GM18867 (cell line): Measurements from ENCODE around the gene ZFP36.

Experiments
- ATAC-seq: cut with Tn5 transposase; IDR thresholded peaks from one replicate; pipeline ENCODE4 v1.9.1; 2021; ENCODE audit warnings: mild to moderate bottlenecking, moderate library complexity; ENCODE audit not compliant: unreplicated experiment

ZFP36 gene

DNA sequence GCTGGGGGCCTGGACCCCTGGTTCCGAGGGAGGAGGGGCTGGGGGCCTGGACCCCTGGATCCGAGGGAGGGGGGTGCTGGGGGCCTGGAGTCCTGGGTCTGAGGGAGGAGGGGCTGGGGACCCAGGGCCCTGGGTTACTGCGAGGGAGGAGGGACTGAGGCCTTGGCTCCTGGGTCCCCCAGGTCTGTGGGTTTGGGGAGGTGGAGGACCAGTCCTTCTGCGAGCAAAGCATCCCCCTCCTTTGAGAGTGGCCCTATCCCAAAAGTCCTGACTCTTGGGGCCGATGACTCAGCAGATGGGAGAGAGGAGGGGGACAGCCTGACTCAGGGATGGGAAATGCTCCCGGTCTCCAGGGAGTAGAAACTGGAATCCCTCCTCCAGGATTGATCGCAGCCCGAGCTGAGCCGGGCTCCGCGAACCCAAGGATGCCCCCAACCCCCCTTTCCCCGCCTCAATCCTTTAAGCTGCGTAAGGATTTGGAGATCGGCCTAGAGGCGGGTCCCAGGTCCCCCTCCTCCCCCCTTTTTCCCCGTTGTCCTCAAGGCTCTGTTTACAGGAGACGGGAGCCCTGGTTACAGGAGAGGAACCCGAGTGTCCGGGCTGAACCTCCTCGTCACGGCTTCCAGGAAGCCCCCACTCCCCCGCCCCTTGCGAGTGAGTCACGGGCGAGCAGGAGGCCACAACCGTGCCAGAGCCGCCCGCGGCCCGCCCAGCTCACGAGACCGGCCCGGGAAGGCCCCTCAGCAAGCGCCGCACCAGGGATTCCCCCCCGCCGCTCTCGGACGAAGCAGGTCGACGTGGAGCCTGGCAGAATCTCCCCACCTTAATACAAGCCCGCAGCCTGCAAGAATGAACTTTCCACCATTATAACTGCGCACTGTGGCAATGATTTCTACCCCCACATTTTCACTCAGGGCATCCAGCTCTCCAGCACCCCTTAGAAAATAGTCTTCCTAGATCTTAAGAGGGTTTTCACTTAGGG is 3.0 kb upstream of the ZFP36 start:
- ATAC-seq: peak; percentile 25

DNA sequence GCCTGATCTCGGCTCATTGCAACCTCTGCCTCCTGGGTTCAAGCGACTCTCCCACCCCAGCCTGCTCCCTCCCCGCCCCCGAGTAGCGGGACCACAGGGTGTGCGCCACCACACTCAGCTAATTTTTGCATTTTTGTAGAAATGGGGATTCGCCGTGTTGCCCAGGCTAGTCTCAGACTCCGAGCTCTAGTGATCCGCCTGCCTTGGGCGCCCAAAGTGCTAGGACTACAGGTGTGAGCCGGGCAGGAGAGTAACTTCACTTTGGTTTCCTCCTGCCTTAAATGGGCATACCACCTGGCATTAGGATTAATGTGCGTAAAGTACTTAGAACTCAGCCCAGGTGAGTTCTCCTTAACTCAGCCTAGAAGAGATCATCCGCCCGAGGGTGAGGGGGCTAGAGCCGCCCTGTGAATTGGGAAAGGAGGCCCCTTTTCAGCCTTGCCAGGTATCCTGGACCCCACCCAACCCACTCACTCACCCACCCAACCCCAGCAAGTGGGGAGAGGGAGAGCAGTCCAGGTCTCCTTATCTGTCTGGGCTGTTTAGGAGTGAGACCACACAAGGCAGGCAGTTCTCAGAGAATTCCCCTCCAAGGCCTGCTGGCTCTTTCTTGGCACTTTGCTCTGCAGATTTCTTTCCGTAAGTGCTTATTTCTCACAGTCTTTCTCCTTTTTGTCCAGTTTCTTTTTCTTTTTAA is 1.2 kb upstream of the ZFP36 start:
- ATAC-seq: no peak

DNA sequence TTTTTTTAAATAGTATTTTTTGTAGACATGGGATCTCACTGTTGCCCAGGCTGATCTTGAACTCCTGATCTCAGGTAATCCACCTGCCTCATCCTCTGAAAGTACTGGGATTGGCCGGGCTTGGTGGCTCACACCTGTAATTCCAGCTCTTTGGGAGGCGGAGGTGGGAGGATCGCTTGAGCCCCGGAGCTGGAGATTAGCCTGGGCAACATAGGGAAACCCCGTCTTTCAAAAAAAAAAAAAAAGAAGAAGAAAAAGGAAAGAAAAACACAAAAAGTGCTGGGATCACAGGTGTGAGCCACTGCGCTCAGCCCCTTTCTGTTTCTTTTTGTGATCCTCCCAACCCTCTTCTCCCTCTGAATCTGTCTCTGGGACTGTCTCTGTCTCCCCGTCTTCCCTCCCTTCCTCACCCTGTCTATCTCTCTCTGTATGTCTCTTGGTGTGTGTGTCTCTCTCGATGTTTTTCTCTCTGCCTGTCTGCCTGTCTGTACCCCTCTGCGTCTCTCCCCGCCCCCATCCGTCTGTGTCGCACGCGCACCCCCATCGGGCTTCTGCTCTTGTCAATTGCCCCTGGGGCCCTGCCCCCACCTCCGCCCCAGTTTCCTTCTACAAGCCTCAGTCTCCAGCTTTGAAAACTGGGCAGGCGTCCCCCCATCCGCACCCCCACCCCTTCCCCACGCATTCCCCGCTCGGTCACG is 540 bp upstream of the ZFP36 start:
- ATAC-seq: no peak

DNA sequence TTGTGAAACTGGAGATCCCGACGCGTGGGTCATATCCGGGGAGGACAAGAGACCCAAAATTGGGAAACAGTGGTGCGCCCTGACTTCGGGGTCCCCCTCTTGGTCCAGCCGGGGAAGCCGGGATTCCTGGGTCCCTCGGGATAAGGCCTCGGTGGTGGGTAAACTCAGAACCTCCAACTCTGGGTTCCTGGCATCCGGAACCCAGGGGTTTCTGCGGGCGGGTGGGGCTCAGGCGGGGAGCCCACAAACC is 688 bp downstream of the ZFP36 start:
- ATAC-seq: no peak

DNA sequence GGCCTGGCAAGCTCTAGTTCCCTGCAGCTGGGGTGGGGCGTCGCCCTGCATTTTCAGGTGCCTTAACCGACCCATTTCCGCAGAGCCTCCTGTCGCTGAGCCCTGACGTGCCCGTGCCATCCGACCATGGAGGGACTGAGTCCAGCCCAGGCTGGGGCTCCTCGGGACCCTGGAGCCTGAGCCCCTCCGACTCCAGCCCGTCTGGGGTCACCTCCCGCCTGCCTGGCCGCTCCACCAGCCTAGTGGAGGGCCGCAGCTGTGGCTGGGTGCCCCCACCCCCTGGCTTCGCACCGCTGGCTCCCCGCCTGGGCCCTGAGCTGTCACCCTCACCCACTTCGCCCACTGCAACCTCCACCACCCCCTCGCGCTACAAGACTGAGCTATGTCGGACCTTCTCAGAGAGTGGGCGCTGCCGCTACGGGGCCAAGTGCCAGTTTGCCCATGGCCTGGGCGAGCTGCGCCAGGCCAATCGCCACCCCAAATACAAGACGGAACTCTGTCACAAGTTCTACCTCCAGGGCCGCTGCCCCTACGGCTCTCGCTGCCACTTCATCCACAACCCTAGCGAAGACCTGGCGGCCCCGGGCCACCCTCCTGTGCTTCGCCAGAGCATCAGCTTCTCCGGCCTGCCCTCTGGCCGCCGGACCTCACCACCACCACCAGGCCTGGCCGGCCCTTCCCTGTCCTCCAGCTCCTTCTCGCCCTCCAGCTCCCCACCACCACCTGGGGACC is 1.2 kb downstream of the ZFP36 start:
- no peak for ATAC-seq

DNA sequence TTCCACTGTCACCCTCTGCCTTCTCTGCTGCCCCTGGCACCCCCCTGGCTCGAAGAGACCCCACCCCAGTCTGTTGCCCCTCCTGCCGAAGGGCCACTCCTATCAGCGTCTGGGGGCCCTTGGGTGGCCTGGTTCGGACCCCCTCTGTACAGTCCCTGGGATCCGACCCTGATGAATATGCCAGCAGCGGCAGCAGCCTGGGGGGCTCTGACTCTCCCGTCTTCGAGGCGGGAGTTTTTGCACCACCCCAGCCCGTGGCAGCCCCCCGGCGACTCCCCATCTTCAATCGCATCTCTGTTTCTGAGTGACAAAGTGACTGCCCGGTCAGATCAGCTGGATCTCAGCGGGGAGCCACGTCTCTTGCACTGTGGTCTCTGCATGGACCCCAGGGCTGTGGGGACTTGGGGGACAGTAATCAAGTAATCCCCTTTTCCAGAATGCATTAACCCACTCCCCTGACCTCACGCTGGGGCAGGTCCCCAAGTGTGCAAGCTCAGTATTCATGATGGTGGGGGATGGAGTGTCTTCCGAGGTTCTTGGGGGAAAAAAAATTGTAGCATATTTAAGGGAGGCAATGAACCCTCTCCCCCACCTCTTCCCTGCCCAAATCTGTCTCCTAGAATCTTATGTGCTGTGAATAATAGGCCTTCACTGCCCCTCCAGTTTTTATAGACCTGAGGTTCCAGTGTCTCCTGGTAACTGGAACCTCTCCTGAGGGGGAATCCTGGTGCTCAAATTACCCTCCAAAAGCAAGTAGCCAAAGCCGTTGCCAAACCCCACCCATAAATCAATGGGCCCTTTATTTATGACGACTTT is 2.0 kb downstream of the ZFP36 start:
- ATAC-seq: no peak

DNA sequence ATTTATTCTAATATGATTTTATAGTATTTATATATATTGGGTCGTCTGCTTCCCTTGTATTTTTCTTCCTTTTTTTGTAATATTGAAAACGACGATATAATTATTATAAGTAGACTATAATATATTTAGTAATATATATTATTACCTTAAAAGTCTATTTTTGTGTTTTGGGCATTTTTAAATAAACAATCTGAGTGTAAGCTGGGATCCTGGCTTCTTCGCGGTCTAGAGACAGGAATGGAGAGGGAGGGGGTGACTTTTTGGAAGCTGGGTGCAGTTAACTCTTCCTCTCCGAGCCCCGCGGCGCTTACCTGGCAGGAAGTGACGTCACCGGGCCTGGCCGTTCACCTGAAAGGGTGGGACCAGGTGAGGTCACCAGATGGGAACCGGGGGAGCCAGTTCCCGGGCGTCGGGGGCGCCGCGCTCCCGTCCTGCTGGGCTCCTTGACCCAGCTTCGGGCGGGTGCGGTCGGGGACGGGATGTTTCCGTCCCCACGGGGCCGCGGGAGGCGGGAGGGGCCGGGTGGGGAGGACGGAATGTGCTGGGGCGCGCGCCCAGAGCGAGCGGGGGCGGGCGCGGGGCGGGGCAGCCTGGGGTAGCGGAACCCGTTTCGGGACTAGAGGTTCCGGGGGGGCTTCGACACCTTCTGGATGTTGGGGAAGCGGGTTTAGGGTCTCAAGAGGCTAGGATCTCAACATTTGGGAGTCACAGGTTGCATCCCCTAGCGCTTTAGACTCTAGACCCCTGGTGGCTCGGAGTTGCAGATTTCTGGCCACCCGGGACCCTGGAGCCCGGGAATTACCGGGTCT is 2.8 kb downstream of the ZFP36 start:
- no peak for ATAC-seq

DNA sequence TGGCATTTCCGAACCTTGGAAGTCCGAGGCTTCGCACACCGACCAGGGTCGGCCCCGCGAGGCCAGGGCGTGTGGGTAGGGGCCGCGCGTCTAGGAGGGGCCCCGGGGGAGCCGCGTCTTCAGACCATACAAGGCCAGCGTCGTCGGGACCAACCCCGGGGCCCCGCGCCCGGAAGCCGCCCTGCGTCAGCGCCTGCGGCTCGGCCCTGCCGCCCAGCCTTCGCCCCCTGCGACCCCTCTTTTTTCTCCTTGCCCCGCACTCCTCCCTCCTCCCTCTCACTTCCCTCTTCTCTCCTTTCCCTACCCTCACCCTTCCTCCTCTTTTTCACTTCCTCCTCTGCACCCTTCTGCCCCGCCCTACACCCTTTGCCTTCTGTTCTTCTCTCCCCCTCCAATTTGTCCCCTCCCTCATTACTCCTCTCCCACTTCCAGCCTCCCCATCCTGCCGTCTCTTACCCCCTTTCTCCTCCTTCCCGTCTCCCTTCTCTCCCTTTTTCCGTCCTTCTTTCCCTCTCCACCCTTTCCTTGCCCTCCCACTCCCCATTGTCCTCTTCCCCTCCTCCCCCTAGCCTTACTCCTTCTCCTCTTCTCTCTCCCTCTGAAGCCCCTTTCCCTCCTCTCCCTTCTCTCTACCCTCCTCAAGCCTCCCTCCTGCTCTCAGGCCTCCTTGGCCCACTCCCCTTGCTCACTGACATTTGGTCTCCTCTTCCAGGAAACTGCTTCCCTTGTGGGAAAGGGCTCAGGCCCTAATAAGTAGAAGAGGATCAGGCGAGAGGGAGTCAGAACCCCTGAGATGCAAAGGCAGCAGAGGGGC is 3.6 kb downstream of the ZFP36 start:
- ATAC-seq: peak; percentile 14

DNA sequence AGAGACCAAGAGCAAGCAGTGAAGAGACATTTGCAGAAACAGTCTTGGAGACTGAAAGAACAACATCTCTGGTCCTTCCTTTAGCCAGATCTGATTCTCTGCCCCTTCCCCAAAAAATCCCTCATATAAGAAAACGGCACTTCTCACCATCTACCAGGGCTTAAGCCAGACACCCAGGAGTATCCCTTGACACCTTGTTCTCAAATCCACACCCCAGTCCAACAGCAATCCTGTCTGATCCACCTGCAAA is 4.1 kb downstream of the ZFP36 start:
- no peak for ATAC-seq

DNA sequence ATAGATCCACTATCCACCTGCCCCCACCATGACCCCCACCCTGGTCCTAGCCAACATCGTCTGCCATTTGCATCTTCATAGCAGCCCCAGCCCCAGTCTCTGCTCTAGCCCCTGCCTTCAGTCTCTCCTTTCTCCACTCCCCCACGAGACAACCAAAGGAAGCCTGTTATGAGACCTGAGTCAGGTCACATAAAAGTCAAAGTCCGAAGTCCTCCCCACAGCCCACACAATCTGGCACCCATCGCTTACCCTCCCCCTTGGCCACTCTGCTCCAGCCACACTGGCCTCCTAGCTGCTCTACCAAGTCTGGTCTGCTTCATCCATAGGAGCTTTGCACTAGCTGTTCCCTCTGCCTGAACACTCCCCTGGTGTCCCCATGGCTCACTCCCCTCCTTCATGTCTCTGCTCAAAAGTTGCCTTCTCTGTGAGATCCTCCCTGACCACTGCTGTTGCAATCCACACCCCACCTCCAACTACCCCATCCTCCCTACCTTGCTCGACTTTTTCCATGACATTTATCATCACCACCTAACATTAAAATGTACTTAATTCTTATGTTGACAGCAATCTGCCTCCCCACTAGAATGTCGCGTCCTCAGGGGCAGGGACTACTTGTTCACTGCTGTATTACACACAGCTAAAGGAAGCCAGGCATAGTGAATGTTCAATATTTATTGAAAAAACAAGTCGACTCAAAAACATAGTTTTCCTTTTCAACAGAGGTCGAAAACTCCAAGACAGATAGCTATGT is 4.6 kb downstream of the ZFP36 start:
- no peak for ATAC-seq

DNA sequence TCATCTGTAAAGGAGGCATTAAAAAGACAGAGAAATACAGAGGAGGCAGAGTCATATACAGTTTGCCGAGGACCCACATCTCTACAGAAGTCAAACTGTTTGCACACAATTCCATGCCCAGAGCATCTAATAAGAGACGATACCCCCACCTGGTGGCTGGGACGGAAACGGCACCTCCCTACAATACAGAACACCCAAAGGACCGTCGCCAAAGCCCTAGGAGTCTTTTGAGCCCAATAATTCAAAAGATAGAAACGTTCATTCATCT is 5.1 kb downstream of the ZFP36 start:
- ATAC-seq: peak; percentile 19

DNA sequence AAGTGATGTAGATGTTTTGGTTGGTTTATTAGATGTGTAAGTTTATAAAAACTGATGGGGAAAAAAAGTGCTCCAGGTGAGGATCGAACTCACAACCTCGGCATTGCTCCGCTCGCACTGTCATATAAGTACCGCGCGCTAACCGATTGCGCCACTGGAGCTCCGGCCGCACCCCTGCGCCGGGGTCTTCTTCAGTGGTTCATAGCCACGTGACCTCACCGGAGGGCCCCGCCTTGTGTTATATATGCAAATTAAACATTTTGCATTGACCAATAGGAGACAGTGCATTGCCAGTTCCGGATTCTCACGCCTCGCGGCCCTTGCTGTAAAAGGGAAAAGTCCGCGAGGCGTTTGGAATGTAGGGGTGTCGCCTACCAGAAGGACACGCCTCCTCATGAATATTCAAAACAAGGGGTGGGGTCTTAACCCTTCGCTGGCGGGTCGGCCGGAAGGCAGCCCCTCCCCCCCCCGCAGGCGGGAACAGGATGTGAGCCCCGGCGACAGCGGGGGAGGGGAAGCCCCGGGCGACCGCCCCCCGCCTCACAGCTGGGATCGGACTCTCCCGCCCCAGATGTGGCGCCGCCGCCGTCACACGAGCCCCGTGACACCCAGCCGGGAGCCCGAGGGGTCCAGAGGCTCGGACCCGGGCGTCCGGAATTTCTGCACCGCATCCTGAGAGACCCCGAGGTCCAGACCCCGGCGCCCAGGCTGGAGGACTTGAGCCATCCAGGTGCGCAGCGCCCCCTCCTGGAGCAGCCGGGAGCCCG is 5.6 kb downstream of the ZFP36 start, which contains the start of gene PLEKHG2:
PLEKHG2 (plus strand) TSS at position 570 of the 767 bp plus-strand sequence. CDS start 1,418 bp downstream, outside the sequence.
- peak; percentile 51 for ATAC-seq

DNA sequence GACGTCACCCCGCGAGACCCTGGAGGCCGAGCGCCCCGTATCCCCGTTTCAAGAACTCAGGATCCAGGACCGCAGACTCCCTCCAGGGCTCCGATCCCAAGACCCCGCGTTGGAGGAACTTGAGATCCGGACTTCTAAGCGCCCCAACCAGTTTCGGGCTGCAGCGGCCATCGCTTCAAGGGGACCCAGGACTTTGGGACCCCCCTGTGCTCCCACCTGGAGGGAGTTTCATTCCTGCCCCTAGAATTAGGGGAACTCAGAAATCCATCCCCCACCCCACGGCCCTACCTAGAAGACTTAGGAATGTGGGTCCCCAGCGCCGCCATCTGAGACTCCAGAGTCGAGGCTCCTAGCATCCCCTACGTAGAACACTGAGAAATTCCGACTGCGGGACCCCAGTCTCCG is 6.2 kb downstream of the ZFP36 start:
- no peak for ATAC-seq

DNA sequence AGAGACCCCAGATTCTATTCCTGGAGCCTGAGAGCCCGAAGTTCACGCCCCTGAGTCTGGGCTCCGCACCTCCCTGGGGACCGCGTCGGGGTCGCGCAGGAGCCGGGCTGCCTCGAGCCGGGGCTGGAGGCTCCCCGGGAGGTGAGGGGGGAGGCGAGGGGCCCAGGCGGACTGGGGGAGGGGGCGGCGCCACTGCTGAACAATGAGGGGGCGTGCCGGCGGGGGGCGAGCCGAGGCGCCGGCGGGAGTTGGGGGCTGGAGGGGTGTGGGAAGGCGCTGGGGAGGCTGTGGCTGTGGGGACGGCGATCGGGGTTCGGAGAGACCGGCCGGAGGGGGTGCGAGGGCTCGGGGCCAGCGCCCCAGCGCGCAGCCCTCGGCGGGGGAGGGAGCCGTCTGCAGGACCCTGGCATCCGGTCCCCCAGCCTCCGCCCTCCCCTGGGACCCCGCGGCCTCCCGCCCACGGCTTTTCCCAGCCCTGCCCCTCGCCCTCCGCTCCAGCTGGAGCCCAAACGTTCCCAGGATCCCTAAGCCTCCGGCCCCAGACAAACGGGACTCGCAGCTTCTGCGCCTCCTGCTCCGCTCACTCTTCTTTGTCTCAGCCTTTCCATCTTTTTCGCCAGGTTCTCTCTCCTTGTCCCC is 6.7 kb downstream of the ZFP36 start:
- ATAC-seq: no peak

DNA sequence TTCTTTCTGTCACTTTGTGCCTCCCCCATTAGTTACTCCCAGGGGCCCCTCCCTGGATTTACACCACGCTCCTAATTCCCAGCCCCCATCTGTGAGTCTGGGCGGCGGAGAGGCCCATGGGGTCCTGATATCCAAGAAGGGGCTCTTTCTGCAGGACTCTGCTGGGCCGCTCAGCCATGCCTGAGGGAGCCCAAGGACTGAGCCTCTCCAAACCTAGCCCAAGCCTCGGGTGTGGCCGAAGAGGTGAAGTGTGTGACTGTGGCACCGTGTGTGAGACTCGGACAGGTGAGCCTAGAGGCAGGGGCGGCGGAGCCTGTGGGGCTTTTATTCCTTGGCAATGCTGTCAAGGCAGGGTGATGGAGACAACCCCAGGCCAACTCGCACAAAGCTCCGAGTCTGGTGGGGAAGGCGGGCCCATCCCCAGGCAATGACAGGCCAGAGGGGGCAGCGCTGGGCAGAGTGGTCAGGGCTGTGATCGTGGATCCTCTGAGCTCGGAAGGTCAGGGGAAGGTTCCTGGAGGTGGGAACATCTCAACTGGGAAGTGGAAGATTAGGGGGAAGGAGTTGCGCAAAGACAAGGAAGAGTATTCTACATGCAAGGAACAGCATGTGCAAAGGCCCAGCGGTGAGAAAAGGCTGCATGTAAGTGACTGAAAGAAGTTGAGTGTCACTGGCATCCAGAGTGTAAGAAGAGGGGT is 7.4 kb downstream of the ZFP36 start:
- ATAC-seq: no peak
